Measurements from ENCODE around the gene TLE5.

The TLE5 gene, protein sequence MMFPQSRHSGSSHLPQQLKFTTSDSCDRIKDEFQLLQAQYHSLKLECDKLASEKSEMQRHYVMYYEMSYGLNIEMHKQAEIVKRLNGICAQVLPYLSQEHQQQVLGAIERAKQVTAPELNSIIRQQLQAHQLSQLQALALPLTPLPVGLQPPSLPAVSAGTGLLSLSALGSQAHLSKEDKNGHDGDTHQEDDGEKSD

GRCh38 chr19:3062165-3063105 lies at the start of gene TLE5:
Gene TLE5 (minus strand): TSS chr19:3062495. CDS start chr19:3062200, 295 bp downstream.
- peak; percentile 72 for DNase-seq

- no peak for DNase-seq
Measured at GRCh38 chr19:3111586-3112247, 49.4 kb upstream of the TLE5 start.

GRCh38 chr19:3110126-3110825 lies 48.0 kb upstream of the TLE5 start:
- DNase-seq: no peak

DNA sequence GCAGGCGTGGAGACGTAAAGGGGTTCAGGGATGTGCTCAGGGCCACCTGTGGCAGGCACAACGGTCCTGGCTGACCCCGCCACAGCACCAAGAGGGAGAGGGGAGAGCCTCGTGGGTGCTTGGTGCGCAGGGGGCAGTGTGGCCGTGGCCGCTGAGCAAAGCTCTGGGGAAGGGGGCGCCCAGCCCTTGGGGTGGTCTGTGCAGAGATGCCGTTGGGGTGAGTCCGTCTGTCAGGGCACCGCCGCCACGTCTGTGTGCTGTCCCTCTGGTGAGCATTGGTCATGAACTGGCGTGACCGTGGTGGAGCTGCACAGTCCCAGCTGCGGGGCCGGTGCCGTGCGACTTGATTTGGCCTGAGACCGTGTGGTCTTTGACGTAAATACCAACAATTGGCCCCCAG lies 47.2 kb upstream of the TLE5 start:
- DNase-seq: no peak

GRCh38 chr19:3108775-3109174 lies 46.5 kb upstream of the TLE5 start:
- DNase-seq: peak; percentile 76

GRCh38 chr19:3107658-3108057 lies 45.4 kb upstream of the TLE5 start:
- DNase-seq: no peak

DNA sequence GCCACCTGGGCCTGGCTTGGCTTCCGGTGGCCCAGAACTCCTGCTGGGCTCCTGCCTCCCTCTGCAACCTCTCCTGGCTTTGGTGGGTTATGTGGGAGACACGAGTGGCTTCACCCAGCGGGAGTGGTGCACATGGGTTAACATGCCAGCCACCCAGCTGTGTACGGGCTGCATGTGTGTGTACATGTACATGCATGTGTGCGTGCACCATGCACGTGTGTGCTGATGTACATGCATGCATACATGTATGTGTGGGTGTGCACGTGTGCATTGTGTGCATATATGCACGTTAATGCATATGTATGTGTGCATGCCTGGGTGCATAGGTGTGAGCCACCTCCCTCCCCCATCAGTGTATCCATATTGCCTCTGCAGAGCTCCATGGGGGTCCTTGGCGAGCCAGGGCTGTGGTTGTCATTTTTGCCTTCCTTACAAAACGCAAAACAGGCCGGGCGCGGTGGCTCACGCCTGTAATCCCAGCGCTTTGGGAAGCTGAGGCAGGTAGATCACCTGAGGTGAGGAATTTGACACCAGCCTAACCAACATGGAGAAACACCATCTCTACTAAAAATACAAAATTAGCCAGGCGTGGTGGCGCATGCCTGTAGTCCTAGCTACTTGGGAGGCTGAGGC lies 44.3 kb upstream of the TLE5 start:
- DNase-seq: no peak

DNA sequence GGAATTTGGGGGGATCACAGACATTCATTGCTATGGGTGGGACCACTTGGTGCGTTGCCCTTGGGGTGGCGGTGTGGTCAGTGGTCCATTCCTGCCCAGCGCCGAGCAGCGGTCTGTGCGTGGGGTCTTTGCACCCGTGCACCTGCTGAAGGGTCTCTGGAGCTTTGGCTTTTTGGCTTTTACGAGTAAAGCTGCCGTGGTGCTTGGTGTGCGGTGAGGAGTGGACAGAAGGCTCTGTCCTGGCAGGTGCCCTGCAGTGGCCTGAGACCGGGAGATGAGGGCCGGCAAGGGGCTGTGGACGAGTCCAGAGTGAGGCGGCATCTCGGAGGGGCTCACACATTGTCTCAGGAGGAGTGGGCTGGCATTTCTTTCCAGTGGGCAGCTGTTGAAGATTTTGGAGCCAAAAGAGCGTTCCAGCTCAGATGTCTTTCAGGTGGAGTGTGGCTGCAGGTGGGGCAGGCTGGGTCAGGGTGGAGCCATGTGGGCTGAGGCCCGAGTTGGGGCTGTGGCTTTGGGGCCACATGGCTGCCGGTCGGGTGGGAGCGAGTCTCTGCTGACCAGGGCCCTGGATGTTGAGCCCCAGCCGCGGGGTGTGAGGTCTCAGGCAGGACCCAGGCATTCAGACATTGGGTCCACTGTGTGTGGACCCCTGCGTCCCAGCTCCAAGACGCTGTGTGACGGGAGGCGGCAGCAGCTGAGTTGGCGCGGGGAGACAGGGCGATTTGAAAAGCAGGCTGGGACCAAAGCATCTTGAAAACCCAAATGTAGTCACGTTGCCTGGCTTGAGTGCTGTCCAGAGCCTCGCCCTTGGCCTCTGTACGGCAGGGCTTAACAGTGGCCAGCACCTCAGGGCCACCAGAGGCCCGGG lies 43.6 kb upstream of the TLE5 start:
- no peak for DNase-seq

DNA sequence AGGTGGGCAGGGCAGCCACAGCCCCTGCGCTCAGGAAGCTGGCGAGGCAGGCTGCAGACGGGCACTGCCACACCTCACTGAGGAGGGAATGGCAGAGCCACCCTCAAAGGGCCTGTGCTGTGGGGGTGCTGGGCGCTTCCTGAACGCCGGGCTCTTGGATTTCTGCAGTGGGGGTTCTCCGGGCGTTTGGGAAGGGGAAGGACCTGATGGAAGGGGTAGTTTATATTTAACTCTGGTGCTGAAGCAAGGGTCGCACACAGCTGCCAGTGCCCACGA lies 42.4 kb upstream of the TLE5 start:
- DNase-seq: no peak

- no peak for DNase-seq
Measured at GRCh38 chr19:3102239-3103140, 40.2 kb upstream of the TLE5 start.

- DNase-seq: no peak
Measured at GRCh38 chr19:3100747-3101730, 38.7 kb upstream of the TLE5 start.

DNA sequence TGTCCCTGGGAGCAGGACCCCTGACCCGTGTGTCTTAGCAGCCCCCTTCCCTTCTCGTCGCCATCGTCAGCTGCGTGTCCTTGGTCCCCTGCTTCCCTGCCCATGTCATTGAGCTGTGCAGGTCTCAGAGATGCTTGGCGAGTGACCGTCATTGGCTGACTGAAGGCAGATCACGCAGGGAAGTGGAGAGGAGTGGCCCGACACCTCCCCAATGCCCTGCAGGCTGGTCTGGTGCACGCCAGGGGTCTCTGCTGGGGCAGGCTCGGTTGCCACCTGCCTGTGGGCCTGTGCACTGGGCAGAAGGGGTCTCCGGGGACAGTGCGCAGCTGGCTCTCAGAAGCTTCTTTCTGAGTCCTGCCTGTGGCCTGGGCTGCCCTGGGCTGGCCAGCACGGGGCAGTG lies 38.0 kb upstream of the TLE5 start:
- no peak for DNase-seq

GRCh38 chr19:3099347-3100145 lies 37.3 kb upstream of the TLE5 start:
- DNase-seq: no peak

DNA sequence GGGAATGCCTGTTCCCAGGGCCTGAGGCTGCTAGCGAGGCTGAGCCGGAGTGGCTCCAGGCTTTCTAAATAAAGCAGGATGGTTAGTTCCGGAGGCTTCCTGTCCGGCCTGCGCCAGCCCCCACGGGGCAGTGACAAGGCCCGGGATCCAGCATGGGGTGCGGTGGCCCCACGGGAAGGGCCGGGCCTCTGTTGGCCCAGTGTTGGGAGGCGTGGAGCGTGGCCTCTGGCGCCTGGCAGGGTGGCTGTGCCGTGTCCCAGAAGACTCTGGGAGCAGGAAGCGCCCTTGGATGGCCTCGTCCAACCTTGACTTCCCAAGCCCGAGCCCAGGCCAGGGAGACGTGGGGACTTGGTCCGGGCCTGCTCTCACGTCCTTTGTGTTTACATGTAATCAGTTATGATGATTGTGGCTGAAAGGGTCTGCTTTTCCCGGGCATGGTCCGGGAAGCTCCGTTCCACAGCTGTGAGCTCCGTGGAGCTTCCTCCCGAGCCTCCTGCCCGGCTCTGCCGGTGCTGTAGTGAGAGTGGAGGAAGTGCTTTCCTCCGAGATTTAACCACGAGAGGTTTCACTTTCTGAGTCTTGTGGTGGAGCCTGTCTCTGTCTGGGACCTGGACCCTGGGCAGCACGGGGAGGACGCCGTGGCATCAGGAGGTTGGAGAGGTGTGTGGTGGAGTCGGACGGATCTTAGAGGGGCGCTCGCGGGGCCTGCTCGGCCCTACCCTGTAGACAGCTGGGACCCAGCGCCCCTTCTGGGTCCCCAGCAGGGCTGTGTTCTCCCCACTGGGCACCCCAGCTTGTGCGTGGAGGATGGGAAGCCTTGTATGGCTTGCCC lies 36.4 kb upstream of the TLE5 start:
- no peak for DNase-seq

DNA sequence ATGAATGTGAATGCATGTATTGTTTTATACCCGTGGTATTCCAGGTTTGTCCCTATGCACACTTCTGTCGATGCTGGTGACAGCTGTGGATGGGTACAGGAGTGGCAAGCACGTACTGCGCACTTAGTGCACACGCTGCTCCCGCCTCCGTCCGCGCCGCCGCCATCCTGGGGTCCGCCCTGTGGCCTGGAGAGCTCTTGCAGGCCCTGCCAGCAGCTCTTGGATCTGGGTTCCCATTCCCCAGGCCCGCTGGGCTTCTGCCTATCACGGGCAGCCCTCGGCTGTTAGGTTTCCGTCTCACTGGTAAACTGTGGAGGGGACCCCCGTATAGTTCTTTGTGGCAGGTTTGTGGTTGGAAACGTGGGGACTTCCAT lies 35.8 kb upstream of the TLE5 start:
- no peak for DNase-seq

DNA sequence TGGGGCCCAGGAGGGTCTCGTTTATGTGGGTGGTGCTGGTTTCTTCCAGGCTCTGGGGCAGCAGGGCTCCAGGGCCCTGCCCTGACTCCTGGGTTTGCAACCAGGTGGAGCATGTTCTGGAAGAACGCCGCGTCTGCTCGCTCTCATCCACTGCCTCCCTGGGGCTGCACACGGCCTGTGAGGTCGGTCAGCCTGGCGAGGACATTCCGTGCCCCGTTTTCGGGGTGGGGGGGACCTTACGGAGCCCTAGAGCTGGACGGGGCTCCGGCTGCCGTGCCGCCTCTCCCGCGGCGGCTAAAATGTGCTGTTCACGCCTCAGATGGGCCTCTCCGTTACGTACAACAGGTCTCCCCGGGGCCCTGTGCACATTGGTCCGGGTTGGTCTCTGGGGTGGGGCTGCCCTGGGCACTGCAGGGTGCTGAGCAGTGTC lies 35.2 kb upstream of the TLE5 start:
- DNase-seq: no peak

- no peak for DNase-seq
Measured at GRCh38 chr19:3096902-3097326, 34.6 kb upstream of the TLE5 start.
